ENCODE measurements around the gene TSHZ2. TPM values are rescaled to one million over a fixed set of nuclear protein-coding genes. Genes with fewer than 3 reads are reported as not detected.

TSHZ2 gene
- total and polyA plus RNA-seq, 2 of the 4 experiments (the other 2 are of a cell fraction) = under 0.01 to 0.02 TPM

DNA sequence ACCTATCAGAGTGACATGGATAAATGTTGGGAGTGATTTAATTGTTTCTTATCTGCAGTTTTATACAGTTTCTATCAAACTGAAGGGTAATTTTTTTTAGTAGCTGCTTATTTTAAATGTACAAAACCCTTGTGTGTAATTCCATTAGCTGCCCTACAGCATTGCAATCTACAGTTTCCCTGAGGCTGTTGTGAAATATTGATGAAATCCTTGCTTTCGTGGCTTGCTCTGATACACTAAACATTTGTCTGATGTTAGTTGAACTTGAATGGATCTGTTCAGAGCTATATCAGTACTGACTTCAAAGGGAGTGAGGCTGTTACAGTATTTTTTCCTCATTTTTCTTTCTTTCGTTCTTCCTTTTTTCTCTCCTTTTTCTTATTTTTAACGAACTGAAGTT is 255.4 kb downstream of the TSHZ2 start:
- Histone ChIP-seq H3K18ac (ENCODE audit: low read depth, low read length) (no peak overlapping the region), H3K27me3 (ENCODE audit: control insufficient read depth, insufficient read depth, low read length) (no peaks in the 10 kb centered on the region), H4K91ac (ENCODE audit: insufficient read depth, low read depth, low read length) (no peak overlapping the region), H3K9me3 (ENCODE audit: control insufficient read depth, insufficient read depth, low read length) (no peaks in the 10 kb centered on the region), H4K8ac (ENCODE audit: low read depth in 2 of 2, low read length in 2 of 2) (no peak overlapping the region), H2AFZ (replicated peaks; ENCODE audit: low read length, poor library complexity) (no peak overlapping the region), H3K4me2 (ENCODE audit: low read depth, low read length) (no peak overlapping the region), H2BK120ac (ENCODE audit: low read depth, low read length) (no peak overlapping the region), H3K9me1 (ENCODE audit: insufficient read depth, low read length) (no peaks in the 10 kb centered on the region), H2BK5ac (ENCODE audit: low read depth, low read length, poor library complexity, severe bottlenecking) (no peak overlapping the region), H3K4me3 (ENCODE audit: insufficient read depth, low read depth, low read length) (no peak overlapping the region), H3K27ac (ENCODE audit: insufficient read depth, low read length) (no peak overlapping the region; the same call in 1 of the 2 replicates), H3K4me1 (ENCODE audit: control insufficient read depth, insufficient read depth, low read length) (no peaks in the 10 kb centered on the region; the same call in 1 of the 2 replicates), H3K79me1 (ENCODE audit: low read depth in 1 of 2, low read length in 2 of 2) (no peaks in the 10 kb centered on the region), H3K23ac (ENCODE audit: low read depth, low read length) (no peak overlapping the region), H3K4ac (ENCODE audit: low read depth, low read length) (no peak overlapping the region), H2AK9ac (replicated peaks; ENCODE audit: low read depth, low read length, poor library complexity) (no peak overlapping the region), H3K36me3 (ENCODE audit: control insufficient read depth, insufficient read depth, low read length) (no peaks in the 10 kb centered on the region), H4K5ac (ENCODE audit: low read depth, low read length) (no peak overlapping the region), H2BK15ac (ENCODE audit: low read depth, low read length) (no peak overlapping the region), H3K9ac (ENCODE audit: low read depth, low read length) (no peak overlapping the region), H2AK5ac (ENCODE audit: low read depth, low read length) (no peak overlapping the region), H3K14ac (replicated peaks; ENCODE audit: low read depth, low read length) (no peak overlapping the region), H3K56ac (ENCODE audit: extremely low read depth, insufficient read depth, low read length) (no peak overlapping the region), H2BK20ac (ENCODE audit: low read depth, low read length) (no peak overlapping the region), H4K20me1 (ENCODE audit: insufficient read depth, low read length) (no peaks in the 10 kb centered on the region)
- dilution Hi-C loops (cut with HindIII; ENCODE audit: low sequenced_read_pairs, unreplicated experiment) (no loop called here), intact Hi-C loops (cut with micrococcal nuclease) (no loop called here), in situ Hi-C loops (cut with MboI; ENCODE audit: low sequenced_read_pairs) (no loop called here)
- POLR2A ChIA-PET (ENCODE audit: unreplicated experiment) = no interaction called here
- CTCF ChIA-PET = no interaction called here
- peak; percentile 50 for ATAC-seq (ENCODE audit: low read depth)
- BruUV-seq (replicated peaks) = no TSS peak
- WGBS, 2 experiments (ENCODE audit: extremely low coverage in 2 of 2, insufficient read length in 1 of 2) = no CpG with 5 or more reads among the region's 3 CpGs
- TF ChIP-seq MAZ (IDR thresholded peaks at IDR 0.05; ENCODE audit: borderline replicate concordance, low read depth, low read length) (no peak), CEBPB (IDR thresholded peaks at IDR 0.05; ENCODE audit: low read depth, low read length) (no peak), MXI1 (IDR thresholded peaks at IDR 0.05; ENCODE audit: borderline replicate concordance, low read depth, low read length) (no peak), NFE2L2 (IDR thresholded peaks at IDR 0.05; ENCODE audit: low read depth, low read length) (no peak), BHLHE40 (IDR thresholded peaks at IDR 0.05; ENCODE audit: low read depth, low read length) (no peak), FOS (IDR thresholded peaks at IDR 0.05; ENCODE audit: low read depth, low read length) (no peak), CTCF (conservative IDR thresholded peaks at IDR 0.05; ENCODE audit: low read depth, low read length) (no peak)
- TF ChIP-seq, protein P1, sequence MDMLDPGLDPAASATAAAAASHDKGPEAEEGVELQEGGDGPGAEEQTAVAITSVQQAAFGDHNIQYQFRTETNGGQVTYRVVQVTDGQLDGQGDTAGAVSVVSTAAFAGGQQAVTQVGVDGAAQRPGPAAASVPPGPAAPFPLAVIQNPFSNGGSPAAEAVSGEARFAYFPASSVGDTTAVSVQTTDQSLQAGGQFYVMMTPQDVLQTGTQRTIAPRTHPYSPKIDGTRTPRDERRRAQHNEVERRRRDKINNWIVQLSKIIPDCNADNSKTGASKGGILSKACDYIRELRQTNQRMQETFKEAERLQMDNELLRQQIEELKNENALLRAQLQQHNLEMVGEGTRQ (IDR thresholded peaks at IDR 0.05; ENCODE audit: low read depth, low read length) = no peak
- DNase-seq = no peak

All from IMR-90 (cell line).